ENCODE data around the gene ATAT1. TPM values are rescaled to one million over a fixed set of nuclear protein-coding genes. Genes with fewer than 3 reads are reported as not detected.
A peak's percentile ranks its signal among the peaks of the same experiment; 100 is the strongest.

The ATAT1 gene
- polyA plus RNA-seq, 1 experiment, result 10.8 TPM

DNA sequence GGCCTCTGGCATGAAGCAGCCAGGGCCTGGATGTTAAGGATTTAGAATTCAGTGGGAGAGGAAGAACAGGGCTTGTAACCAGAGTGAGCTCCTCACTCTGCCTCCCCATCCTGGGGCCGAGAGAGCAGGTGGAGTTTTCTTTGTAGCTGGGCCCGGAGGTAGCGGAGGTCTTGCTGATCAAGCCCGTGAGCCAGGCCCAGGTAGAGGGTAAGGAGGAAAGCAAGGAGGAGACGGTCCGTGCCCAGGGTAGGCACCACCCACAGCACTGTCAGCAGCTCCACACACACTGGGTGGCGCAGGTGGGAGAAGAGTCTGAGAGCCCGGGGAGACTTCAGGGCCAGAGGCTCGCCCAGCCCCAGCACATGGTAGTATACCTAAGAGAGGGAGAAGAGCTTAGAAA, 61.9 kb downstream of the ATAT1 start:
- Histone ChIP-seq H3K4me3 (ENCODE audit: low read depth, low read length) (peak overlapping the region; percentile 92), H3K27ac (ENCODE audit: low read depth, low read length) (peak overlapping the region; percentile 99), H3K27me3 (ENCODE audit: control insufficient read depth, insufficient read depth, low read length) (no peaks in the 10 kb centered on the region), H3K9me3 (ENCODE audit: control insufficient read depth, insufficient read depth, low read length) (no peaks in the 10 kb centered on the region; the same call in 1 of the 2 replicates)
- POLR2A ChIA-PET, result interaction anchor here (1.8 to 4.8 kb wide), 2 partner anchors 29 to 33 kb away, joined by 22 to 43 read pairs; partner anchors contain the start of genes MDC1 and TUBB
- TF ChIP-seq, protein P1, sequence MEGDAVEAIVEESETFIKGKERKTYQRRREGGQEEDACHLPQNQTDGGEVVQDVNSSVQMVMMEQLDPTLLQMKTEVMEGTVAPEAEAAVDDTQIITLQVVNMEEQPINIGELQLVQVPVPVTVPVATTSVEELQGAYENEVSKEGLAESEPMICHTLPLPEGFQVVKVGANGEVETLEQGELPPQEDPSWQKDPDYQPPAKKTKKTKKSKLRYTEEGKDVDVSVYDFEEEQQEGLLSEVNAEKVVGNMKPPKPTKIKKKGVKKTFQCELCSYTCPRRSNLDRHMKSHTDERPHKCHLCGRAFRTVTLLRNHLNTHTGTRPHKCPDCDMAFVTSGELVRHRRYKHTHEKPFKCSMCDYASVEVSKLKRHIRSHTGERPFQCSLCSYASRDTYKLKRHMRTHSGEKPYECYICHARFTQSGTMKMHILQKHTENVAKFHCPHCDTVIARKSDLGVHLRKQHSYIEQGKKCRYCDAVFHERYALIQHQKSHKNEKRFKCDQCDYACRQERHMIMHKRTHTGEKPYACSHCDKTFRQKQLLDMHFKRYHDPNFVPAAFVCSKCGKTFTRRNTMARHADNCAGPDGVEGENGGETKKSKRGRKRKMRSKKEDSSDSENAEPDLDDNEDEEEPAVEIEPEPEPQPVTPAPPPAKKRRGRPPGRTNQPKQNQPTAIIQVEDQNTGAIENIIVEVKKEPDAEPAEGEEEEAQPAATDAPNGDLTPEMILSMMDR (IDR thresholded peaks at IDR 0.05; ENCODE audit: low read depth, low read length), result no peak
- CTCF ChIA-PET, result interaction anchor here (0.6 to 2.0 kb wide), 4 partner anchors 16 to 391 kb away, joined by 3 to 13 read pairs (median 4); partner anchors contain the start of gene DHX16
- DNase-seq (ENCODE audit: low read depth, low spot score), result no peak

DNA sequence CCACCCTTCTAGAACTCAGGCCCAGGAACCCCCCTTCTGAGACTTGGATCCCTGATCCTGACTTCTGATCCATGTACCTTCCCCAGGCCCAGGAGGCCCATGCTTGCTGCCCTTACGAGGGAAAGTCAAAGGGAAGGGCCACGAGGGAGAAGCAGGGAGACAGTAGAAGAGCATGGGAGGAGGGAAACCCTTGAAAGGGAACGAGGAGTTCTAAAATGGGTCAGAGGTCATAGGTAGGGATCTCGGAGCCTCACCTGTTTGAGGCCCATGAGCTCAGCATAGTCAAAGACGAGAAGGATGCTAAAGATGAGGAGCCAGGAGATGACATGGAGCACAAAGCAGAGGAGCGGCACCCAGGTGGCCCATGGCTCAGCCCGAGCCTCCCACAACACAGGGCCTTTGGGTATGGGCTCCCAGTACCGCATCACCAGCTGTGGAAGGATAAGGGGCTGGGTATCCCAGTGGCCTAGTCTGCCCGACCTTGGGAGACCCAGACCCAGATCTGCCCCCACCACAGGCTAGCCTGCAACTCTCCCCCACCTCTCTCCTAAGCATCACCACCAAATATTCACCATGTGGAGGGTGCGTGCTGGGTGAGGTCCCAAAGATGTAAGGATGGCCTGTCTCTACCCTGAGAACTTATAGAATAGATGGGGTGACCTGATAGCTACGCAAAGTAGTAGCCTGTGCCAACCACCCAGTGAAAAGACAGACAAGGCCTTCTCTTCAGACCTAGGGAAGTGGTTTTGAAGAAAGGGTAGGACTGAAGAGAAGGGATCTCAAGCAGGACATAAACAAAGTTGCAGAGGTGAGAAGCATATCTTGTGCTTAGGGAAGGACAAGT, 62.6 kb downstream of the ATAT1 start:
- peak overlapping the region; percentile 87; the same call in 1 of the 2 replicates for H3K4me3 ChIP-seq (ENCODE audit: low read depth, low read length)
- ChIA-PET POLR2A (interaction anchor here (1.0 to 4.8 kb wide), 2 partner anchors 23 to 32 kb away, joined by 3 to 43 read pairs; partner anchors contain the start of gene TUBB), CTCF (interaction anchor here (1.2 kb wide), 1 partner anchor 391 kb away, joined by 3 read pairs; no protein-coding TSS in a partner anchor)
- TF ChIP-seq, protein P1 (IDR thresholded peaks at IDR 0.05; ENCODE audit: low read depth, low read length), result no peak
- H3K27ac ChIP-seq (ENCODE audit: low read depth, low read length), result no peak overlapping the region
- DNase-seq (ENCODE audit: low read depth, low spot score), result no peak
- no peaks in the 10 kb centered on the region for H3K27me3 ChIP-seq (ENCODE audit: control insufficient read depth, insufficient read depth, low read length)
- no peaks in the 10 kb centered on the region; the same call in 1 of the 2 replicates for H3K9me3 ChIP-seq (ENCODE audit: control insufficient read depth, insufficient read depth, low read length)

DNA sequence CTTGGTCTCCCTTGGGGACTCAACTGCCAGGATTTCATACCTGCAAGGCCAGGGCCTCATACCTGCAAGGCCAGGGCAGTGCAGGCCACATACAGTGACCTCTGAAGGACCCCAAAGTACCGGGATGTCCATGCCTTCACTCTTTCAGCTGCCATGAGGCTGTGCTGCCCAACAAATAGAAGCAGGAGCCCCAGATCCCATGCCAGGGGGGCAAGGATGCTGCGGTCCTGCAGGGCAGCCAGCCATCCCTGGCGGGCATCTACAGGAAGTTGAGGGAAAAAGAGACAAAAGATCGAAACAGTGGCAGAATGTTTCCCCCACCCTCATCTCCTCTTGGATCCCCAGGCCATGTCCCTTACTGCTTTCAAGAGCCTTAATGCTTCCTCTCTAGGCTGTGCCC, 63.3 kb downstream of the ATAT1 start:
- TF ChIP-seq, protein P1 (IDR thresholded peaks at IDR 0.05; ENCODE audit: low read depth, low read length), result no peak
- DNase-seq (ENCODE audit: low read depth, low spot score), result no peak
- Histone ChIP-seq H3K27ac (ENCODE audit: low read depth, low read length) (peak overlapping the region; percentile 69), H3K4me3 (ENCODE audit: low read depth, low read length) (peak overlapping the region; percentile 87), H3K9me3 (ENCODE audit: control insufficient read depth, insufficient read depth, low read length) (no peaks in the 10 kb centered on the region; the same call in 1 of the 2 replicates), H3K27me3 (ENCODE audit: control insufficient read depth, insufficient read depth, low read length) (no peaks in the 10 kb centered on the region)
- ChIA-PET POLR2A (interaction anchor here (0.6 to 4.8 kb wide), 7 partner anchors 8 to 119 kb away, joined by 3 to 43 read pairs (median 5); partner anchors contain the start of genes ABCF1, MDC1 and TUBB), CTCF (interaction anchor here (1.6 kb wide), 1 partner anchor 11 kb away, joined by 12 read pairs; no protein-coding TSS in a partner anchor)

DNA sequence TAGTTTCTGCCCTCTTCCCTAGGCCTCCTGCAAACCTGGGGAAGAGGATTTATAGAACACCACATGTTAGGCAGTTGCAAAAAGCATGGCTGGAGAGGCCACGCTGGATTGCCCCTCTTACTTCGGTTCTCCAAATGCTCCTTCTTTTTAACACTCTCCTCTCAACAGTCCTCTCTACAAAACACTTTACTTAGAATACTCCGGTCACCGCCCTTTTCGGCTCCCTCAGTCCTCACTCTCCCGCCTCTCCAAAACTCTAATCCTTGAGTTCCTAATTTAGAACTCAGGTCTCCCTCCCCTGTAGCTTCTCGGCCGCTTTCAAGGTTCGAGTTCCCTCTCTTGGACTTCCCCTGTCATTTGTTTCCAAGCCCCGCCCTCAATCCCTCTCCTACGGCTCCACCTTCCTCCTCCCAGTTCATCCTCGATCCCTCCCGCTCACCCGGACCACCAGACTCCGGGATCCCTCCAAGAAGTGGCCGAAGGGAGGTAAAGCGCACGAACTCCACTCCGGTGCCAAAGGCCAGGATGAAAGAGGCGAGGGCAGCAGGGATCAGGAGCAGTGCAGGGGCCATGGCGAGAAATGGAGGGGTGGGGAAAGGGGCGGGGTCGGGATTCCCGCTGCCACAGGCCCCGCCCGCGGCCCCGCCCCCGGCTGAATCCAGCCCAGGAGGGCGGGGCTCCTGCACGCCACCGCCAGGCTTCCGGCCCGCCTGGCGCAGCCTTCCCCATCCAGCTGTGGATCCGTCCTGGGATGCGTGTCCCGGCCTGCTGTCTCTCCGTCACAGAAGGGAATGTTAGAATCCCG, 63.9 kb downstream of the ATAT1 start, which contains the start of gene NRM:
NRM (minus strand) TSS at position 582 of the 805 bp plus-strand sequence; CDS start at position 572, 10 bp downstream.
- Histone ChIP-seq H3K27me3 (ENCODE audit: control insufficient read depth, insufficient read depth, low read length) (no peaks in the 10 kb centered on the region), H3K4me3 (ENCODE audit: low read depth, low read length) (peak within 1 kb of the TSS; percentile 87), H3K9me3 (ENCODE audit: control insufficient read depth, insufficient read depth, low read length) (no peaks in the 10 kb centered on the region; the same call in 1 of the 2 replicates), H3K27ac (ENCODE audit: low read depth, low read length) (peak within 1 kb of the TSS; percentile 69)
- CTCF ChIA-PET, result interaction anchor here (1.0 to 1.6 kb wide), 2 partner anchors 11 to 33 kb away, joined by 3 to 12 read pairs; no protein-coding TSS in a partner anchor
- TF ChIP-seq, protein P1 (IDR thresholded peaks at IDR 0.05; ENCODE audit: low read depth, low read length), result no peak
- DNase-seq (ENCODE audit: low read depth, low spot score), result no peak
- POLR2A ChIA-PET, result interaction anchor here (0.6 to 4.8 kb wide), 8 partner anchors 8 to 119 kb away, joined by 3 to 43 read pairs (median 4); partner anchors contain the start of genes ABCF1, MDC1 and TUBB

All from AG04450 (cell line).